ENCODE results near the gene XYLT2.

XYLT2 gene

GRCh38 chr17:50360486-50361115 is 14.7 kb downstream of the XYLT2 start:
- Mint-ChIP-seq H3K4me3 (no peak overlapping the region), H3K27me3 (ENCODE audit: low read depth) (no peaks in the 10 kb centered on the region), H3K4me1 (ENCODE audit: low read depth) (peaks cover 8% of the 10 kb centered on the region), H3K27ac (no peak overlapping the region), H3K36me3 (ENCODE audit: low read depth) (peaks cover 15% of the 10 kb centered on the region), H3K9me3 (no peaks in the 10 kb centered on the region)

- Mint-ChIP-seq H3K4me3 (peak overlapping the region; percentile 3), H3K4me1 (ENCODE audit: low read depth) (peaks cover 8% of the 10 kb centered on the region), H3K27me3 (ENCODE audit: low read depth) (no peaks in the 10 kb centered on the region), H3K36me3 (ENCODE audit: low read depth) (peaks cover 17% of the 10 kb centered on the region), H3K9me3 (no peaks in the 10 kb centered on the region), H3K27ac (peak overlapping the region; percentile 65)
These were observed 15.9 kb downstream of the XYLT2 start for GRCh38 chr17:50361561-50362480.

DNA sequence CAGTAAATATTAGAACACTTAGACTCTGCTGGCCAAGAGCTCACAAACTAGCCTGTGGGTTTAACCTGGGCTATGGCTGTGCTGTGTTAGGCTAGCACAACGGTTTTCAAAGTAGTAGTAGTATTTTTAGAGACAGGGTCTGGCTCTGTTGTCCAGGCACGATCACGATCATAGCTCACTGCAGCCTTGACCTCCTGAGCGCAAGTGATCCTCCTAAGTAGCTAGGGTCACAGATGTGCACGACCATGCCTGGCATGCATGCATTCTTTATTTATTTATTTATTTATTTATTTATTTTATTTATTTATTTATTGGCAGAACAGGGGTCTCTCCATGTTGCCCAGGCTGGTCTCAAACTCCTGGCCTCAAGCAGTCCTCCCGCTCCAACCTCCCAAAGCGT is 16.7 kb downstream of the XYLT2 start:
- peaks cover 8% of the 10 kb centered on the region for H3K4me1 Mint-ChIP-seq (ENCODE audit: low read depth)
- no peak overlapping the region for H3K4me3 Mint-ChIP-seq

DNA sequence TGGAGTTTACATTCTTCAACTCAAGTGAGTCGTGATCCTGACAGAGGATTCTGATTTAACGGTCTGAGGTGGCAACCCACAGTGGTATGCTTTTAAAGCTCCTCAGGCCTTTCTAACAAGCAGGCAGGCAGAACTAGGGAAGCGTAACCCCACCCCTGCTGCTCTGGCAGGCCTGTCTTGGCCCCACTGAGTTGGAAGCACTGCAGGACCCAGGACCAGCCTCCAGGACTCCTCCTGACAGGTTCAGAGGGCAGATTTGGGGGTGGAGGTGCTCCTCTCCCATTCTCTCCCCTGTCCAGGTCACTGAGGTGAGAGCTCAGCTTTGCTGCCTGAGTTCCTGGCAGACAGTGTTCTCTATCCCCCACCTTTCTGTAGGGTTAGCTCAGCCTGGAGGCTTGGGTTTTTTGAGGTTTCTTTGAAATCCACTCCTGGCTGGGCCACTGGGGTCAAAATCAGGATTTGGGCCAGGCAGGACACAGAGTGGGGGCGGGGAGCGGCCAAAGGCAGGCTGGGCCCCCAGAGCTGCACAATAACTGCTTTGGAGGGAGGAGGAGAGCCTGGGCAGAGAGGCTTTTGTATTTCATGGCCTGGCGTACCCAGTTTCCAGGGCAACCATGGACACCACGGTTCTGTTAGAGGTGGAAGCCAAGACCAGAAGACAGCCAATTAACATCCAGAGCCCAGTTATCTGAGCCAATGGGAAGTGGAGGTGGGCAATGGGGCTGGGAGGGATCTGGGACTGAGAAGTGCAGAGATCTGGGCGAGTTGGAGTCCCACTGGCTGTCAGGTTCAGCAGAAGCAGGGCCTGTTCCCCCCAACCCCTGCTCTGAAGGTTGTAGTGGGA is 17.5 kb downstream of the XYLT2 start:
- no peaks in the 10 kb centered on the region for H3K27me3 Mint-ChIP-seq (ENCODE audit: low read depth)
- H3K9me3 Mint-ChIP-seq: no peaks in the 10 kb centered on the region
- H3K36me3 Mint-ChIP-seq (ENCODE audit: low read depth): peaks cover 23% of the 10 kb centered on the region
- no peak overlapping the region for H3K4me3 Mint-ChIP-seq
- H3K27ac Mint-ChIP-seq: no peak overlapping the region
- peaks cover 8% of the 10 kb centered on the region for H3K4me1 Mint-ChIP-seq (ENCODE audit: low read depth)

More for the DNA sequence above, 16.7 kb downstream of the XYLT2 start:
- Mint-ChIP-seq H3K36me3 (ENCODE audit: low read depth) (peaks cover 20% of the 10 kb centered on the region), H3K27me3 (ENCODE audit: low read depth) (no peaks in the 10 kb centered on the region), H3K27ac (no peak overlapping the region), H3K9me3 (no peaks in the 10 kb centered on the region)

GRCh38 chr17:50364061-50364458 is 18.1 kb downstream of the XYLT2 start:
- peaks cover 8% of the 10 kb centered on the region for H3K4me1 Mint-ChIP-seq (ENCODE audit: low read depth)
- no peak overlapping the region for H3K4me3 Mint-ChIP-seq
- no peak overlapping the region for H3K27ac Mint-ChIP-seq
- no peaks in the 10 kb centered on the region for H3K27me3 Mint-ChIP-seq (ENCODE audit: low read depth)
- no peaks in the 10 kb centered on the region for H3K9me3 Mint-ChIP-seq
- H3K36me3 Mint-ChIP-seq (ENCODE audit: low read depth): peaks cover 23% of the 10 kb centered on the region

DNA sequence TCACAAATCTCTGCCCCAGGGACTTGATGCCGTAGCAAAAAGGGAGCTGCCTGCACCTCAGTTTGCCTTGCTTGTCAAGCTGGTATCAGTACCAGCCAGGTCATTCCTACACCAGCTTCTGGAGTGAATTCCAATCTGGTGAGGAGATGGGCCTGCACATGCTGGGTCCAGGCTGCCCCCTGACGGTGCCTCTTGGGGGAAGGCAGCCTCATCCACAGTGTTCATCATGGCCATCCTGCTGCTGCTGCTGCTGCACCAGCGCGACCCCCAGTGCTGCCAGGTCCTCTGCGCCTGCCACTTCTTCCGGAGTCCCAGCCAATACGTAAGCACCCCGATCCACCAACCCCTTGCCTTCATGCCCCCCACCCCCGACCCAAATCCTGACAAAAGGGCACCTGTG is 18.8 kb downstream of the XYLT2 start:
- peaks cover 20% of the 10 kb centered on the region for H3K36me3 Mint-ChIP-seq (ENCODE audit: low read depth)
- peaks cover 8% of the 10 kb centered on the region for H3K4me1 Mint-ChIP-seq (ENCODE audit: low read depth)
- no peak overlapping the region for H3K27ac Mint-ChIP-seq
- no peaks in the 10 kb centered on the region for H3K9me3 Mint-ChIP-seq
- H3K4me3 Mint-ChIP-seq: no peak overlapping the region
- H3K27me3 Mint-ChIP-seq (ENCODE audit: low read depth): no peaks in the 10 kb centered on the region

GRCh38 chr17:50365165-50365564 is 19.2 kb downstream of the XYLT2 start:
- no peak overlapping the region for H3K4me3 Mint-ChIP-seq
- H3K27me3 Mint-ChIP-seq (ENCODE audit: low read depth): no peaks in the 10 kb centered on the region
- H3K27ac Mint-ChIP-seq: no peak overlapping the region
- H3K9me3 Mint-ChIP-seq: no peaks in the 10 kb centered on the region
- H3K4me1 Mint-ChIP-seq (ENCODE audit: low read depth): peaks cover 8% of the 10 kb centered on the region
- H3K36me3 Mint-ChIP-seq (ENCODE audit: low read depth): peaks cover 22% of the 10 kb centered on the region

DNA sequence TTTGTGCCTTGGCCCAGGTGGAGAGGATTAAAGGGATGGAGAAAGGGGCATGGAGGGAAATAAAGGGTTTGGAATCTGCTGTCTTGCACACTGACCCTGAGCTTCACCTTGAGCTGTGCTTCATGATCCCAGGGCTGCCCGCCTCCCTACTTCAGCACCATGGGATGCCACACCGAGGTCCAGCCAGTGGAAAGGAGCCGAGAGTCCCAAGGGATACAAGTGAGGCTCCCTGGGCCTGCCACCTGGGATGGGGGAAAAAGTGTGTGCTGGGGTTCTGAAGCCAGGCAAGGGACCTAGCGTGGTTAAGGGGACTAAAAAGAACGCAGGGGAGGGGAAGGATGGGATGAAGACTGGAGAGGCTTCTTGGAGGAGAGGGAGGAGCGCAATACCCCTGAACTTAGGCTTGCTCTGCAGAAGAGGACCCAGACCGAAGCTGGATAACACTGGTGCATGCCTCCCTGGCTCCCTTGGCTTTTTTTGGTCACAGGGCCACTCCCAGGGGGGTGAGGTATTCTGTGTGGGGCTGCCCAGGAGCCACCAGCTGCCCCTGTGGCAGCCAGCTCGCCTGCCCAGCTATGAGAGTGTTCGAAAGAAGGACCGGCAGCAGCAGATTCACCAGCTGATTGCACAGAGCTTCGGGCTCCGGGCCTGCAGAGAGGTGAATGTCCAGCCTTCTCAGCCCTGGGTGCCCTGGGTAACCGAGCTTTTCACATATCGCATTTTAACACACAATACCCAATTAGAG is 19.9 kb downstream of the XYLT2 start:
- no peak overlapping the region for H3K4me3 Mint-ChIP-seq
- no peak overlapping the region for H3K27ac Mint-ChIP-seq
- H3K36me3 Mint-ChIP-seq (ENCODE audit: low read depth): peaks cover 26% of the 10 kb centered on the region
- H3K4me1 Mint-ChIP-seq (ENCODE audit: low read depth): peaks cover 11% of the 10 kb centered on the region
- no peaks in the 10 kb centered on the region for H3K9me3 Mint-ChIP-seq
- no peaks in the 10 kb centered on the region for H3K27me3 Mint-ChIP-seq (ENCODE audit: low read depth)

- Mint-ChIP-seq H3K4me3 (no peak overlapping the region), H3K4me1 (ENCODE audit: low read depth) (peaks cover 15% of the 10 kb centered on the region), H3K27ac (no peak overlapping the region), H3K36me3 (ENCODE audit: low read depth) (peaks cover 34% of the 10 kb centered on the region), H3K9me3 (no peaks in the 10 kb centered on the region), H3K27me3 (ENCODE audit: low read depth) (no peaks in the 10 kb centered on the region)
These were observed 21.5 kb downstream of the XYLT2 start for GRCh38 chr17:50367401-50367800.

DNA sequence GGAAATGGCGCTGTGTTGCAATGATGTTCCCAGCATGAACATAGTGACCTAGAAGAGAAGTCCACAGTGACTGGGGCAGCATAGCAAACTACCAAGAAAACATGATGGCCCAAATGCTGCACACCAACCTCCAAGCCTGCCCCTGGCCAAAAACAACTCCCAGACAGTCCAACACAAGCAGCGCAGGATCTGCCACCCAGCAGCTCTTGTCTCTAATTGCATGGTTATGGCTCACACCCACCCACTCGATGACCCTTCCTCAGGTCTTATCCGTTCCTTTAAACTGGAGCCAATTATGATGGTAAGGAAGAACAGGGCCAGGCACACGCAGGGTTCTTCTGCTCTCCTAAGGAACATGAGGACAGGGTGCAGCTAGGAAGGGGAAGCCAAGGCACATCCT is 24.1 kb downstream of the XYLT2 start:
- Mint-ChIP-seq H3K36me3 (ENCODE audit: low read depth) (peaks cover 37% of the 10 kb centered on the region), H3K9me3 (no peaks in the 10 kb centered on the region), H3K4me1 (ENCODE audit: low read depth) (peaks cover 21% of the 10 kb centered on the region), H3K4me3 (no peak overlapping the region), H3K27ac (no peak overlapping the region), H3K27me3 (ENCODE audit: low read depth) (no peaks in the 10 kb centered on the region)

DNA sequence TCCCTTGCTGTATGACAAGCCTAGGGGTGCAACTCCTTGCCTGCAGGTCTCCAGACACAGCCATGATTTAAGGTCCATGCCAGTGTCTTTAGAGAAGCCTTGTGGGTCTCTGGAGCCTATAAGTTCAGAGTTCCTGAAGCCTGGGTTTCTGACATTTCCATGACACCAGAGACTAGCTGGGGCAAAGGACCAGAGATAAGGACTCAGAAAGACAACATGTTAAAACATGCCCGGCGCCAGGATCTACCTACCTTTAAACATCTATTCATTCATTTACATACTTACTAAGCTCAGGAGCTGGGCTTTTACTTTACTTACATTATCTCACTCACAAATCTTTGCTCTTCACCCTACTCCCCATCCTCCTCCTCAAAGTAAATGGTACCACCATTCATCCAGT is 25.6 kb downstream of the XYLT2 start:
- Mint-ChIP-seq H3K4me3 (peak overlapping the region; percentile 92), H3K36me3 (ENCODE audit: low read depth) (peaks cover 34% of the 10 kb centered on the region), H3K9me3 (no peaks in the 10 kb centered on the region), H3K4me1 (ENCODE audit: low read depth) (peaks cover 21% of the 10 kb centered on the region), H3K27me3 (ENCODE audit: low read depth) (no peaks in the 10 kb centered on the region), H3K27ac (peak overlapping the region; percentile 97)

DNA sequence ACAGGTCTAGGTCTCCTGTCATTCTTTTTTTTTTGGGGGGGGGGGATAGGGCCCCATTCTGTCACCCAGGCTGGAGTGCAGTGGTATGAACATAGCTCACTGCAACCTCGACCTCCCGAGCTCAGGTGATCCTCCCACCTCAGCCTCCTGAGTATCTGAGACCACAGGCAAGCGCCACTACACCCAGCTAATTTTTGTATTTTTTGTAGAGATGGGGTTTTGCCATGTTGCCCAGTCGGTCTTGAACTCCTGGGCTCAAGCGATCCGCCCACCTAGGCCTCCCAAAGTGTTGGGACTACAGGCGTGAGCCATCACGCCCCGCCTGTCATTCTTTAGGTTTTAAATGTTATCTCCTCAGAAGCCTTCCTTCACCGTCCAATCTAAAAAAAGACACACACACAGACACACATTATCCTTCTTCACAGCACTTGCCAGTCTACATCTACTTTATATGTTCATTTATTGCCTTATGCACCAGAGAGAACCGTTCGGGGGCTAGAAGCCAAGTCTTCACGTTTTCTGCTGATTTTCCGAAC is 26.4 kb downstream of the XYLT2 start:
- Mint-ChIP-seq H3K27me3 (ENCODE audit: low read depth) (no peaks in the 10 kb centered on the region), H3K27ac (peak overlapping the region; percentile 97), H3K4me3 (peak overlapping the region; percentile 92), H3K36me3 (ENCODE audit: low read depth) (peaks cover 34% of the 10 kb centered on the region), H3K9me3 (no peaks in the 10 kb centered on the region), H3K4me1 (ENCODE audit: low read depth) (peaks cover 21% of the 10 kb centered on the region)

- H3K27ac Mint-ChIP-seq: peak within 1 kb of the TSS; percentile 97
- H3K9me3 Mint-ChIP-seq: no peaks in the 10 kb centered on the region
- no peaks in the 10 kb centered on the region for H3K27me3 Mint-ChIP-seq (ENCODE audit: low read depth)
- H3K4me3 Mint-ChIP-seq: peak within 1 kb of the TSS; percentile 92
- peaks cover 21% of the 10 kb centered on the region for H3K4me1 Mint-ChIP-seq (ENCODE audit: low read depth)
- H3K36me3 Mint-ChIP-seq (ENCODE audit: low read depth): peaks cover 29% of the 10 kb centered on the region
These were observed 27.0 kb downstream of the XYLT2 start, which contains the start of the genes EME1 and MRPL27 for GRCh38 chr17:50372758-50373556. TSS of gene EME1 (plus strand) at chr17:50373229. CDS start at chr17:50375209, 1,980 bp downstream. TSS of gene MRPL27 (minus strand) at chr17:50373184. CDS start at chr17:50373170, 14 bp downstream.
